Prostate gland (tissue), 2 donors: ENCODE data around the gene POU3F1. TPM values are rescaled to one million over a fixed set of nuclear protein-coding genes. Genes with fewer than 3 reads are reported as not detected.
A peak's percentile ranks its signal among the peaks of the same experiment; 100 is the strongest.

Experiments used
- DNase-seq: peaks from one replicate; pipeline ENCODE4 v3.0.0-alpha.2; 2019; ENCODE audit warnings: low spot score
- H3K27ac ChIP-seq, 2 donors: fragments of 200-600 bp; sonication (generic); 2 replicates each; pipeline ENCODE4 v1.5.1; 2017 to 2019
- H3K27me3 ChIP-seq: fragments of 200-600 bp; sonication (generic); replicated peaks from 2 replicates; pipeline ENCODE4 v1.5.1; 2019; ENCODE audit not compliant: insufficient read depth
- H3K36me3 ChIP-seq, 2 donors: fragments of 200-600 bp; sonication (generic); 1 replicate in 1 of 2; 2 replicates in 1 of 2; pipeline versions ENCODE4 v1.5.1 to v1.8.1; 2017 to 2019
- H3K4me1 ChIP-seq: fragments of 200-600 bp; sonication (generic); replicated peaks from 2 replicates; pipeline ENCODE4 v1.5.1; 2019
- H3K4me3 ChIP-seq, 2 donors: fragments of 200-600 bp; sonication (generic); 2 replicates each; pipeline ENCODE4 v1.5.1; 2017 to 2019
- H3K9me3 ChIP-seq: fragments of 200-600 bp; sonication (generic); 2 replicates; pipeline ENCODE4 v1.5.1; 2017
- CTCF ChIP-seq, 4 experiments: fragments of 200-600 bp in 2 of 4; fragments of 450-650 bp in 2 of 4; sonication (generic) in 2 of 4; IDR thresholded peaks; 1 replicate in 3 of 4; 2 replicates in 1 of 4; pipeline ENCODE4 v1.5.1; 2016 to 2019; ENCODE audit warnings: antibody characterized with exemption in 4 of 4, mild to moderate bottlenecking in 2 of 4, moderate library complexity in 2 of 4
- POLR2A ChIP-seq: fragments of 450-650 bp; IDR thresholded peaks from one replicate; pipeline ENCODE4 v1.6.1; 2016; ENCODE audit warnings: antibody characterized with exemption, mild to moderate bottlenecking
- POLR2AphosphoS5 ChIP-seq: sonication (generic); formaldehyde crosslinking; IDR thresholded peaks from one replicate; pipeline ENCODE4 v1.6.1; 2017; ENCODE audit warnings: antibody characterized with exemption
- WGBS: methylation state at CpG from one replicate; pipeline ENCODE4 v1.1.5; 2018; 5-methylcytosine and 5-hydroxymethylcytosine counted together
- intact Hi-C: fragments of 100-400 bp; cut with DNase I; formaldehyde crosslinking; loops from one replicate; pipeline ENCODE4 v1.14.2; 2022
- total RNA-seq, 2 donors: library from RNA; depleted of rRNA; stranded (reverse); fragments of >200 nt; gene quantifications; one replicate each; pipeline ENCODE4 v1.1.0, GENCODE V29; 2016

The POU3F1 gene
- total RNA-seq, 2 donors from 2014 or later: 0.09 to 3.4 TPM

- 58% methylated on average over 8 of the region's 8 CpGs for WGBS
- DNase-seq: peak; percentile 69
- no peaks in the 10 kb centered on the region for H3K9me3 ChIP-seq
- intact Hi-C loops: no loop called here
- peaks cover 0 to 10% of the 10 kb centered on the region in 2 donors for H3K36me3 ChIP-seq
- TF ChIP-seq POLR2AphosphoS5 (no peak), CTCF (IDR thresholded peaks at IDR 0.05) (peak; percentile 30 to 87 (median 66))
- no peak overlapping the region for H3K4me3 ChIP-seq
- no peak overlapping the region for H3K27ac ChIP-seq
- no peaks in the 10 kb centered on the region for H3K4me1 ChIP-seq
- no peaks in the 10 kb centered on the region for H3K27me3 ChIP-seq
Observed at GRCh38 chr1:38026592-38027200, 19.9 kb downstream of the POU3F1 start.

DNA sequence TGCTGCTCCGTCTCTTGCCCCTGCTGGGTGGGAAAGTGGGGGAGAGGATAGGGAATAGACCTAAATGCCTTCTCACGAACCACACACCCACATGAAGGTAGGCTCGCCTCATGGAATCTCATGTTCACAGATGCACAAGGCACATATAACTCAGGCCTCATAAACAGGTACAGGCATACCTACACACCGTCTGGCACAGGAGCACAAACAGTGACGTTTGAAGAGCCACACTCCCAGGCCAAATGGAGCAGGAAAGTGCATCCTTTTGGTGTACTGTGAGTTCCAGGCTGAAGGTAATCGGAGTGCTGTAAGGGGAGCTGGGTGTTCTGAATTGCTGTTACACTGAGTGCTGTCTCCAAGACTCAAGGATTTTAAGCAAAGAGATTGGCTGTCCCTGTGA lies 20.9 kb downstream of the POU3F1 start:
- H3K9me3 ChIP-seq: no peaks in the 10 kb centered on the region
- DNase-seq: no peak
- no peaks in the 10 kb centered on the region for H3K27me3 ChIP-seq
- intact Hi-C loops: no loop called here
- no peak overlapping the region for H3K4me3 ChIP-seq
- WGBS: 63% methylated on average over 6 of the region's 6 CpGs
- no peaks in the 10 kb centered on the region for H3K4me1 ChIP-seq
- peaks cover 0 to 10% of the 10 kb centered on the region in 2 donors for H3K36me3 ChIP-seq
- TF ChIP-seq POLR2A (no peak), CTCF (IDR thresholded peaks at IDR 0.05) (no peak), POLR2AphosphoS5 (no peak)
- no peak overlapping the region for H3K27ac ChIP-seq

DNA sequence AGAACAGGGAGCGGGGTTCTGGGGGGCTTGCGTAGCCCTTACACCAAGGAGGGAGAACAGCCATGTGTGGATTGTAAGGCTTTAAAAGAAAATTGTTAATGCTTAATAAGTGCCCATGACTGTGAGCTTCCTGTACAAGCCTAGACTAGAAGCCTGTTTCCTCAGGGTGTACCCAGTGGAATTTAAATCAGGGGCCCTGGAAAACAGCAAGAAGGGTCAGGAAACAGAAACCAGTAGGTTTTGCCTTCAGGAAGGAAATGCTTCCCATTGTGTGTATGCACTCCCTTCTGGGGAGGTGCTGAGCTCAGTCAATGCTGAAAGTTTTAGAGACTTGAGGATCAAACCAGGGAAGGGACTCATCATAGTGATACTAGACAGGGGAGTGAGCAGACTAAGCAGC lies 21.4 kb downstream of the POU3F1 start:
- intact Hi-C loops: no loop called here
- H3K4me1 ChIP-seq: no peaks in the 10 kb centered on the region
- H3K27ac ChIP-seq: no peak overlapping the region

GRCh38 chr1:38022810-38023209 lies 23.8 kb downstream of the POU3F1 start:
- Histone ChIP-seq H3K4me1 (no peaks in the 10 kb centered on the region), H3K27me3 (no peaks in the 10 kb centered on the region), H3K4me3 (no peak overlapping the region), H3K36me3 (peaks cover 4 to 11% of the 10 kb centered on the region in 2 donors), H3K9me3 (no peaks in the 10 kb centered on the region), H3K27ac (no peak overlapping the region)
- no peak for DNase-seq
- TF ChIP-seq POLR2AphosphoS5 (no peak), POLR2A (no peak), CTCF (IDR thresholded peaks at IDR 0.05) (no peak)
- intact Hi-C loops: no loop called here
- WGBS: 64% methylated on average over 3 of the region's 3 CpGs

More for the DNA sequence above, 21.4 kb downstream of the POU3F1 start:
- Histone ChIP-seq H3K36me3 (peaks cover 0 to 10% of the 10 kb centered on the region in 2 donors), H3K27me3 (no peaks in the 10 kb centered on the region), H3K9me3 (no peaks in the 10 kb centered on the region), H3K4me3 (no peak overlapping the region)
- no peak for DNase-seq
- 45% methylated on average over 2 of the region's 2 CpGs for WGBS
- TF ChIP-seq POLR2AphosphoS5: no peak
- no peak for TF ChIP-seq POLR2A
- TF ChIP-seq CTCF (IDR thresholded peaks at IDR 0.05): no peak

DNA sequence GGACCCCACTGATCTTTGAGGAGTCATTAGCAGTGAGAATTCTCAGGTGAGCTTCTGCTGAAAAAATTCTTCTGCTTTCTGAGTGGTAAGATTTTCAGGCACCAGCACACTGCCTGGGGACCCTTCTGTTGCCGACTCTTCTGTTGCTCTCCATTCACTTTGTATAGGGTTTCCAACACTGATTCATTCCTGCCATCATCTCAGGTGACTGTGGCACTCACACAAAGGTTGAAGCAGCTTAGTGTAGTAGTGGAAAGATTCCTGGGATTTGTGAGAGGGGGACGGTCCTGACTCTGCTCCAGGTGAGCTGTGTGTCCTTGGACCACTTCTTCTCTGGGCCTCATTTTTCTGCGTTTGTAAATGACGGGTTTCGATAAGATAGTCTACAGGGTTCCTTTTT lies 24.6 kb downstream of the POU3F1 start:
- TF ChIP-seq CTCF (IDR thresholded peaks at IDR 0.05) (no peak), POLR2A (no peak), POLR2AphosphoS5 (no peak)
- no peak overlapping the region for H3K27ac ChIP-seq
- no peak overlapping the region for H3K4me3 ChIP-seq
- H3K9me3 ChIP-seq: no peaks in the 10 kb centered on the region
- intact Hi-C loops: no loop called here
- H3K27me3 ChIP-seq: no peaks in the 10 kb centered on the region
- WGBS: 93% methylated on average over 5 of the region's 5 CpGs
- peaks cover 4 to 15% of the 10 kb centered on the region in 2 donors for H3K36me3 ChIP-seq
- no peak for DNase-seq
- no peaks in the 10 kb centered on the region for H3K4me1 ChIP-seq
